ENCODE measurements around the gene TRIP6.
"Not testable (repeated sequence)": the region's sequence is repeated elsewhere in the genome, so short reads cannot be mapped to it uniquely, and the experiment has no call there.

The TRIP6 gene

GRCh38 chr7:100890653-100891567 lies 23.7 kb downstream of the TRIP6 start:
- no peak for DNase-seq (ENCODE audit: low spot score)

GRCh38 chr7:100891568-100892247 lies 24.5 kb downstream of the TRIP6 start:
- no peak for DNase-seq (ENCODE audit: low spot score)

GRCh38 chr7:100892364-100893317 lies 25.5 kb downstream of the TRIP6 start:
- no peak for DNase-seq (ENCODE audit: low spot score)

GRCh38 chr7:100893318-100893895 lies 26.2 kb downstream of the TRIP6 start:
- DNase-seq (ENCODE audit: low spot score), result no peak

- no peak for DNase-seq (ENCODE audit: low spot score)
Observed at GRCh38 chr7:100893910-100894721, 26.9 kb downstream of the TRIP6 start.

- DNase-seq (ENCODE audit: low spot score), result peak; percentile 46
Observed at GRCh38 chr7:100894860-100895700, 27.9 kb downstream of the TRIP6 start.

GRCh38 chr7:100895701-100895955 lies 28.4 kb downstream of the TRIP6 start, which contains the start of gene ACHE:
Gene ACHE (minus strand): TSS chr7:100895888. CDS start chr7:100894232, 1,656 bp downstream.
- DNase-seq (ENCODE audit: low spot score), result no peak

- peak; percentile 19 for DNase-seq (ENCODE audit: low spot score)
Observed at GRCh38 chr7:100895956-100896731, 29.0 kb downstream of the TRIP6 start.

- DNase-seq (ENCODE audit: low spot score), result peak; percentile 67
Observed at GRCh38 chr7:100896732-100897608, 29.8 kb downstream of the TRIP6 start.

GRCh38 chr7:100897772-100898454 lies 30.7 kb downstream of the TRIP6 start:
- DNase-seq (ENCODE audit: low spot score), result no peak

GRCh38 chr7:100899432-100899831 lies 32.2 kb downstream of the TRIP6 start:
- no peak for DNase-seq (ENCODE audit: low spot score)

GRCh38 chr7:100900978-100901377 lies 33.8 kb downstream of the TRIP6 start:
- no peak for DNase-seq (ENCODE audit: low spot score)

- DNase-seq (ENCODE audit: low spot score), result no peak
Observed at GRCh38 chr7:100901921-100902332, 34.7 kb downstream of the TRIP6 start.

GRCh38 chr7:100902638-100903037 lies 35.5 kb downstream of the TRIP6 start:
- no peak for DNase-seq (ENCODE audit: low spot score)

GRCh38 chr7:100908512-100908911 lies 41.3 kb downstream of the TRIP6 start:
- DNase-seq (ENCODE audit: low spot score), result no peak

GRCh38 chr7:100910443-100910842 lies 43.3 kb downstream of the TRIP6 start:
- DNase-seq (ENCODE audit: low spot score), result not testable (repeated sequence)

GRCh38 chr7:100911484-100911883 lies 44.3 kb downstream of the TRIP6 start:
- no peak for DNase-seq (ENCODE audit: low spot score)

All from CD4-positive, alpha-beta T cell treated with Interleukin-15 for 4 hours (primary cell).